GM18511 (cell line): ENCODE data around the gene BICRAL.
"Not testable (repeated sequence)": the region's sequence is repeated elsewhere in the genome, so short reads cannot be mapped to it uniquely, and the experiment has no call there.

Experiments
- ATAC-seq: cut with Tn5 transposase; IDR thresholded peaks from one replicate; pipeline ENCODE4 v1.9.1; 2021; ENCODE audit warnings: mild to moderate bottlenecking, moderate library complexity; ENCODE audit not compliant: unreplicated experiment

BICRAL gene

GRCh38 chr6:42791706-42792320, 10.0 kb downstream of the BICRAL start:
- no peak for ATAC-seq

GRCh38 chr6:42795651-42796050, 13.8 kb downstream of the BICRAL start:
- ATAC-seq, result no peak

GRCh38 chr6:42796171-42796570, 14.3 kb downstream of the BICRAL start:
- ATAC-seq, result no peak

- not testable (repeated sequence) for ATAC-seq
These were observed 15.8 kb downstream of the BICRAL start for GRCh38 chr6:42797696-42798095.

- ATAC-seq, result no peak
These were observed 23.5 kb downstream of the BICRAL start for GRCh38 chr6:42805297-42805861.

- not testable (repeated sequence) for ATAC-seq
These were observed 24.5 kb downstream of the BICRAL start for GRCh38 chr6:42806359-42806758.

- ATAC-seq, result no peak
These were observed 26.9 kb downstream of the BICRAL start for GRCh38 chr6:42808492-42809483.

- no peak for ATAC-seq
These were observed 31.3 kb downstream of the BICRAL start for GRCh38 chr6:42813074-42813645.

- ATAC-seq, result no peak
These were observed 32.1 kb downstream of the BICRAL start for GRCh38 chr6:42813906-42814444.

GRCh38 chr6:42815726-42816125, 33.9 kb downstream of the BICRAL start:
- ATAC-seq, result not testable (repeated sequence)

- ATAC-seq, result no peak
These were observed 36.1 kb downstream of the BICRAL start for GRCh38 chr6:42817907-42818306.

- ATAC-seq, result no peak
These were observed 36.6 kb downstream of the BICRAL start for GRCh38 chr6:42818416-42818815.

- ATAC-seq, result no peak
These were observed 37.0 kb downstream of the BICRAL start for GRCh38 chr6:42818878-42819277.

- ATAC-seq, result no peak
These were observed 38.1 kb downstream of the BICRAL start for GRCh38 chr6:42819803-42820511.

- ATAC-seq, result no peak
These were observed 38.9 kb downstream of the BICRAL start for GRCh38 chr6:42820512-42821340.

- no peak for ATAC-seq
These were observed 39.5 kb downstream of the BICRAL start for GRCh38 chr6:42821341-42821668.

- no peak for ATAC-seq
These were observed 40.0 kb downstream of the BICRAL start for GRCh38 chr6:42821846-42822245.

GRCh38 chr6:42829561-42830092, 47.8 kb downstream of the BICRAL start:
- ATAC-seq, result no peak

- no peak for ATAC-seq
These were observed 49.4 kb downstream of the BICRAL start for GRCh38 chr6:42831237-42831636.
